GM12878 (cell line): ENCODE results near the gene FKRP. TPM values are rescaled to one million over a fixed set of nuclear protein-coding genes. Genes with fewer than 3 reads are reported as not detected.

Source experiments
- ATAC-seq: fragments of 200-7000 bp; cut with Tn5 transposase; 3 replicates; pipeline ENCODE4 v1.9.1; 2020; ENCODE audit warnings: mild to moderate bottlenecking, moderate library complexity
- BruUV-seq: library from RNA; stranded (reverse); fragments of 400-500 nt; replicated peaks from 2 replicates; lab custom pipeline; 2021; lab: Mats Ljungman, UMichigan
- CTCF ChIA-PET: fragments of 300-600 bp; sonication (Branson Sonifier 250); formaldehyde crosslinking; extraction: SDS; loops from one replicate; lab custom pipeline; 2021; ENCODE audit warnings: inconsistent platforms; lab: Yijun Ruan, JAX
- POLR2A ChIA-PET: fragments of 350-600 bp; formaldehyde crosslinking; extraction: SDS; loops from one replicate; lab custom pipeline; 2021; ENCODE audit warnings: inconsistent platforms; lab: Charles Lee
- RAD21 ChIA-PET: fragments of 300-600 bp; sonication (Branson Sonifier 250); formaldehyde crosslinking; loops from one replicate; lab custom pipeline; 2023; ENCODE audit warnings: antibody characterized with exemption; ENCODE audit not compliant: unreplicated experiment; lab: Charles Lee
- SMC1A ChIA-PET: fragments of 300-600 bp; sonication (Branson Sonifier 250); formaldehyde crosslinking; loops from one replicate; lab custom pipeline; 2023; ENCODE audit not compliant: unreplicated experiment, uncharacterized antibody; lab: Charles Lee
- DNase-seq: peaks from one replicate; pipeline ENCODE4 v3.0.0-alpha.2; 2011; ENCODE audit warnings: low read depth, low spot score
- FAIRE-seq: peaks from 3 replicates; lab custom pipeline; 2011; peaks lifted over from hg19 to GRCh38; lab: Jason Lieb, UNC
- H2AFZ ChIP-seq: 2 replicates; pipeline ENCODE4 v1.6.0; 2011; ENCODE audit warnings: low read depth, low read length, control low read depth; ENCODE audit not compliant: control insufficient read depth
- H3K27ac ChIP-seq: 2 replicates; pipeline ENCODE4 v1.5.1; 2011; ENCODE audit warnings: control low read depth; ENCODE audit not compliant: control insufficient read depth, insufficient read depth
- H3K27me3 ChIP-seq, 2 experiments: replicated peaks in 1 of 2; 2 replicates each; pipeline versions ENCODE4 v1.6.0 to v1.6.1; 2011; ENCODE audit warnings: low read length in 1 of 2; ENCODE audit not compliant: control insufficient read depth in 2 of 2, insufficient read depth in 2 of 2
- H3K36me3 ChIP-seq, 2 experiments: 2 replicates each; pipeline ENCODE4 v1.5.1; 2011; ENCODE audit warnings: low read length in 1 of 2; ENCODE audit not compliant: control insufficient read depth in 2 of 2, insufficient read depth in 2 of 2
- H3K4me1 ChIP-seq: 2 replicates; pipeline ENCODE4 v1.6.1; 2011; ENCODE audit warnings: mild to moderate bottlenecking, low read length, moderate library complexity, mixed read lengths; ENCODE audit not compliant: control insufficient read depth, insufficient read depth
- H3K4me2 ChIP-seq: 2 replicates; pipeline ENCODE4 v1.6.0; 2011; ENCODE audit warnings: control low read depth; ENCODE audit not compliant: control insufficient read depth, insufficient read depth
- H3K4me3 ChIP-seq: fragments of 200-600 bp; sonication (generic); 2 replicates; pipeline ENCODE4 v1.5.1; 2016
- H3K79me2 ChIP-seq: 2 replicates; pipeline ENCODE4 v1.6.0; 2011; ENCODE audit warnings: low read length; ENCODE audit not compliant: control insufficient read depth, insufficient read depth
- H3K9ac ChIP-seq: 2 replicates; pipeline ENCODE4 v1.8.0; 2011; ENCODE audit warnings: low read length, control low read depth, mixed read lengths; ENCODE audit not compliant: control insufficient read depth, insufficient read depth
- H3K9me3 ChIP-seq: replicated peaks from 3 replicates; pipeline ENCODE4 v1.5.1; 2011; ENCODE audit warnings: mild to moderate bottlenecking, low read length; ENCODE audit not compliant: control insufficient read depth, insufficient read depth
- H4K20me1 ChIP-seq: 2 replicates; pipeline ENCODE4 v1.6.0; 2011; ENCODE audit not compliant: control insufficient read depth, insufficient read depth
- BACH1 ChIP-seq: fragments of 450-650 bp; IDR thresholded peaks from 2 replicates; pipeline ENCODE4 v1.6.1; 2017; ENCODE audit warnings: mild to moderate bottlenecking, borderline replicate concordance
- CHD2 ChIP-seq: IDR thresholded peaks from 2 replicates; pipeline ENCODE4 v1.6.1; 2011; ENCODE audit warnings: low read depth, low read length, improper control_type of control experiment, borderline replicate concordance
- CREM ChIP-seq: IDR thresholded peaks from 2 replicates; pipeline ENCODE4 v1.6.1; 2014; ENCODE audit warnings: antibody characterized with exemption, low read depth
- DPF2 ChIP-seq: fragments of 450-650 bp; IDR thresholded peaks from 2 replicates; pipeline ENCODE4 v1.6.1; 2017; ENCODE audit warnings: mild to moderate bottlenecking
- E2F4 ChIP-seq: IDR thresholded peaks from 2 replicates; pipeline ENCODE4 v1.6.1; 2012; ENCODE audit warnings: low read depth, low read length, improper control_type of control experiment
- EGR1 ChIP-seq, 2 experiments: IDR thresholded peaks; 1 replicate in 1 of 2; 2 replicates in 1 of 2; pipeline ENCODE4 v1.6.1; 2011 to 2012; ENCODE audit warnings: low read depth in 2 of 2, low read length in 2 of 2, borderline replicate concordance in 1 of 2, mild to moderate bottlenecking in 1 of 2, moderate library complexity in 1 of 2
- HDAC2 ChIP-seq: fragments of 200-600 bp; sonication (generic); IDR thresholded peaks from 2 replicates; pipeline ENCODE4 v1.6.1; 2017
- MEF2B ChIP-seq: fragments of 450-650 bp; IDR thresholded peaks from 2 replicates; pipeline ENCODE4 v1.6.1; 2018; ENCODE audit warnings: mild to moderate bottlenecking, moderate library complexity; ENCODE audit not compliant: partially characterized antibody, poor library complexity, severe bottlenecking
- MYB ChIP-seq: fragments of 150-350 bp; IDR thresholded peaks from 2 replicates; pipeline ENCODE4 v1.6.1; 2014; ENCODE audit warnings: mild to moderate bottlenecking, low read depth, low read length, borderline replicate concordance
- NFXL1 ChIP-seq: fragments of 450-650 bp; IDR thresholded peaks from 2 replicates; pipeline ENCODE4 v1.6.1; 2017; ENCODE audit warnings: antibody characterized with exemption, mild to moderate bottlenecking, borderline replicate concordance
- NFYA ChIP-seq: IDR thresholded peaks from 2 replicates; pipeline ENCODE4 v1.6.1; 2011; ENCODE audit warnings: low read depth, mild to moderate bottlenecking, low read length, improper control_type of control experiment, borderline replicate concordance
- PML ChIP-seq: IDR thresholded peaks from 2 replicates; pipeline ENCODE4 v1.6.1; 2012; ENCODE audit warnings: low read length, inconsistent platforms
- POLR2A ChIP-seq: IDR thresholded peaks from 2 replicates; pipeline ENCODE4 v1.6.1; 2011; ENCODE audit warnings: low read depth, mild to moderate bottlenecking, low read length
- RAD21 ChIP-seq: IDR thresholded peaks from 2 replicates; pipeline ENCODE4 v1.6.1; 2011; ENCODE audit warnings: mild to moderate bottlenecking, low read depth, low read length, moderate library complexity; ENCODE audit not compliant: insufficient read depth
- SIN3A ChIP-seq: IDR thresholded peaks from 2 replicates; pipeline ENCODE4 v1.6.1; 2012; ENCODE audit warnings: low read depth, low read length, improper control_type of control experiment
- SMARCA5 ChIP-seq: fragments of 450-650 bp; IDR thresholded peaks from 2 replicates; pipeline ENCODE4 v1.6.1; 2017; ENCODE audit warnings: mild to moderate bottlenecking
- STAT1 ChIP-seq: fragments of 450-650 bp; conservative IDR thresholded peaks from 2 replicates; pipeline ENCODE4 v1.6.1; 2014; ENCODE audit warnings: antibody characterized with exemption, mild to moderate bottlenecking
- WRNIP1 ChIP-seq: IDR thresholded peaks from 2 replicates; pipeline ENCODE4 v1.6.1; 2011; ENCODE audit warnings: low read depth, low read length, improper control_type of control experiment, borderline replicate concordance
- WGBS: methylation state at CpG from one replicate; pipeline ENCODE4 v1.1.6; 2016; ENCODE audit warnings: low lambda C conversion rate; ENCODE audit not compliant: insufficient replicate concordance, insufficient coverage; ENCODE audit errors: missing lambda C conversion rate; 5-methylcytosine and 5-hydroxymethylcytosine counted together
- in situ Hi-C: fragments of 300-500 bp; cut with MboI; formaldehyde crosslinking; loops from 9 replicates; pipeline ENCODE4 v1.14.3; 2018; ENCODE audit warnings: mixed read lengths
- intact Hi-C: fragments of 100-400 bp; cut with micrococcal nuclease; formaldehyde crosslinking; loops from one replicate; pipeline ENCODE4 v1.14.2; 2022; ENCODE audit not compliant: unreplicated experiment
- polyA plus RNA-seq, 11 experiments: library from polyadenylated mRNA; depleted of rRNA in 4 of 11; unstranded in 6 of 11; stranded (reverse) in 5 of 11; fragments of >200 nt; fragmentation: Nextera tagmentation in 4 of 11; fragmentation: Illumina TruSeq in 1 of 11; extraction: Ambion mirVana in 4 of 11; extraction: Trizol in 1 of 11; gene quantifications; 1 replicate in 1 of 11; 2 replicates in 10 of 11; pipeline versions ENCODE4 v1.2.1 to v1.2.3, GENCODE V29; 2011 to 2016; ENCODE audit warnings: inconsistent platforms in 2 of 11, missing spikeins in 2 of 11, low read depth in 1 of 11
- total RNA-seq, 4 experiments: library from RNA; depleted of rRNA in 3 of 4; stranded (reverse); fragments of >200 nt in 3 of 4; fragmentation: Illumina TruSeq in 1 of 4; extraction: Trizol in 1 of 4; gene quantifications; 2 replicates each; pipeline versions ENCODE4 v1.2.1 to v1.2.3, GENCODE V29; 2013 to 2021

The FKRP gene
- total and polyA plus RNA-seq, 10 of the 15 experiments (the other 5 are each of a cell fraction or from before 2014, with no cell fraction given) = 1.3 to 14.1 (median 7.8) TPM

- TF ChIP-seq RAD21 (no peak), HDAC2 (no peak), MYB (no peak), NFXL1 (no peak)
These were observed 28.7 kb upstream of the FKRP start, which contains the start of gene PRKD2 (continued) for GRCh38 chr19:46717034-46717715.

- in situ Hi-C loops (no loop called here), intact Hi-C loops (loop anchor here (5.0 kb wide), 1 partner anchor 105 kb away; no protein-coding TSS in a partner anchor)
- SMC1A ChIA-PET = interaction anchor here (0.8 to 1.3 kb wide), 6 partner anchors 11 to 107 kb away, joined by 3 to 4 read pairs (median 3); no protein-coding TSS in a partner anchor
- peaks cover 4 to 24% of the 10 kb centered on the region in 2 experiments; a peak in 3 of 4 replicates for H3K36me3 ChIP-seq
- DNase-seq = no peak
- RAD21 ChIA-PET = interaction anchor here (1.0 to 2.1 kb wide), 5 partner anchors 26 to 99 kb away, joined by 3 to 7 read pairs (median 4); partner anchors contain the start of genes DACT3 and FKRP
- peaks cover 47% of the 10 kb centered on the region for H3K79me2 ChIP-seq
- no TSS peak for BruUV-seq
- 0% methylated on average over 9 of the region's 9 CpGs for WGBS
- ATAC-seq = peak; percentile 10
- POLR2A ChIA-PET = interaction anchor here (0.6 to 1.4 kb wide), 4 partner anchors 11 to 395 kb away, joined by 3 to 5 read pairs (median 4); partner anchors contain the start of genes DACT3 and ZC3H4
- H3K9ac ChIP-seq = peak overlapping the region; percentile 82
- H4K20me1 ChIP-seq = no peaks in the 10 kb centered on the region
- TF ChIP-seq CHD2 (0 out of 2 replicates have a peak, but pooled peaks have one; percentile 11), CREM (no peak), POLR2A (peak; percentile 9; the same call in 1 of the 2 replicates), STAT1 (no peak), EGR1 (IDR thresholded peaks at IDR 0.05; ENCODE audit: borderline replicate concordance in 1 of 2, low read depth in 2 of 2, low read length in 2 of 2) (0 out of 3 replicates have a peak, but pooled peaks of 1 of the 2 experiments have one; percentile 14), MEF2B (no peak), DPF2 (peak; percentile 43; the same call in 1 of the 2 replicates), PML (no peak; the same call in 1 of the 2 replicates), SIN3A (no peak), WRNIP1 (peak; percentile 41; the same call in 1 of the 2 replicates), E2F4 (no peak), SMARCA5 (0 out of 2 replicates have a peak, but pooled peaks have one; percentile 13), NFYA (no peak), BACH1 (0 out of 2 replicates have a peak, but pooled peaks have one; percentile 29)
- H3K27ac ChIP-seq = peak overlapping the region; percentile 88
- no peak for FAIRE-seq
- H3K4me3 ChIP-seq = peak overlapping the region; percentile 91
- H3K9me3 ChIP-seq = no peaks in the 10 kb centered on the region
- H3K4me2 ChIP-seq = peak overlapping the region; percentile 77
- no peak overlapping the region for H2AFZ ChIP-seq
- H3K27me3 ChIP-seq = no peaks in the 10 kb centered on the region
- CTCF ChIA-PET = interaction anchor here (1.2 to 1.3 kb wide), 2 partner anchors 13 to 14 kb away, joined by 5 to 8 read pairs; no protein-coding TSS in a partner anchor
- H3K4me1 ChIP-seq = peaks cover 30% of the 10 kb centered on the region
These were observed 28.1 kb upstream of the FKRP start for GRCh38 chr19:46717716-46718143.
